ENCODE measurements around the gene RBM46.

DNA sequence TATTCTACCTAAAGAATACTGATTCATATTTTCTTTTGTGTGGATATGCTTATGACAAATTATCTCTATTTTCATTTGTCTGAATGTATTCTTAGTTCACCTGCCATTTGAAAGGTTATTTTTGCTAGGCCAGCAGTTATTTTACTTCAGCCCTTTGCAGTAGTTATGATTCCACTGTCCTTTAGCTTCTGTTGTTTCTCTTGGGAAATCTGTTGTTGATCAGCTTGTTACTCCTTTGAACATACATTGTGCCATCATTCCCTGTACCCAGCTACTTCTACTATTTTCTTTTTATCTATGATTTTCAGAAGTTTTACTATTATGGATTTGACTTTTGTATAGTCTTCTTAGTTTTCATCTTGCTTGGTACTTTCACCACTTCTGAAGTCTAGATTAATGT lies 37.2 kb downstream of the RBM46 start:
- TF ChIP-seq, protein P1, sequence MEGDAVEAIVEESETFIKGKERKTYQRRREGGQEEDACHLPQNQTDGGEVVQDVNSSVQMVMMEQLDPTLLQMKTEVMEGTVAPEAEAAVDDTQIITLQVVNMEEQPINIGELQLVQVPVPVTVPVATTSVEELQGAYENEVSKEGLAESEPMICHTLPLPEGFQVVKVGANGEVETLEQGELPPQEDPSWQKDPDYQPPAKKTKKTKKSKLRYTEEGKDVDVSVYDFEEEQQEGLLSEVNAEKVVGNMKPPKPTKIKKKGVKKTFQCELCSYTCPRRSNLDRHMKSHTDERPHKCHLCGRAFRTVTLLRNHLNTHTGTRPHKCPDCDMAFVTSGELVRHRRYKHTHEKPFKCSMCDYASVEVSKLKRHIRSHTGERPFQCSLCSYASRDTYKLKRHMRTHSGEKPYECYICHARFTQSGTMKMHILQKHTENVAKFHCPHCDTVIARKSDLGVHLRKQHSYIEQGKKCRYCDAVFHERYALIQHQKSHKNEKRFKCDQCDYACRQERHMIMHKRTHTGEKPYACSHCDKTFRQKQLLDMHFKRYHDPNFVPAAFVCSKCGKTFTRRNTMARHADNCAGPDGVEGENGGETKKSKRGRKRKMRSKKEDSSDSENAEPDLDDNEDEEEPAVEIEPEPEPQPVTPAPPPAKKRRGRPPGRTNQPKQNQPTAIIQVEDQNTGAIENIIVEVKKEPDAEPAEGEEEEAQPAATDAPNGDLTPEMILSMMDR (IDR thresholded peaks at IDR 0.05; ENCODE audit: low read depth, low read length, poor library complexity, severe bottlenecking), result no peak
- TF ChIP-seq EZH2phosphoT487 (IDR thresholded peaks at IDR 0.05; ENCODE audit: borderline replicate concordance, low read length), result no peak

Measured in DOHH2 (cell line).